C4-2B (cell line): ENCODE data around the gene TFEB.
A peak's percentile ranks its signal among the peaks of the same experiment; 100 is the strongest.

Source experiments
- H3K27ac ChIP-seq: fragments of 450-650 bp; 2 replicates; pipeline ENCODE4 v1.5.1; 2017
- CTCF ChIP-seq: fragments of 450-650 bp; conservative IDR thresholded peaks from 2 replicates; pipeline ENCODE4 v1.5.1; 2017; ENCODE audit warnings: mild to moderate bottlenecking
- ZFX ChIP-seq: fragments of 450-650 bp; IDR thresholded peaks from 2 replicates; pipeline ENCODE4 v1.6.1; 2017

TFEB gene

GRCh38 chr6:41689171-41690008 lies 46.0 kb downstream of the TFEB start:
- no peak for TF ChIP-seq ZFX
- no peak for TF ChIP-seq CTCF
- no peak overlapping the region for H3K27ac ChIP-seq

GRCh38 chr6:41688256-41688965 lies 47.0 kb downstream of the TFEB start:
- TF ChIP-seq CTCF = no peak
- TF ChIP-seq ZFX = no peak
- no peak overlapping the region for H3K27ac ChIP-seq

GRCh38 chr6:41687501-41688175 lies 47.8 kb downstream of the TFEB start:
- H3K27ac ChIP-seq = no peak overlapping the region
- TF ChIP-seq ZFX (no peak), CTCF (no peak)

- TF ChIP-seq CTCF = no peak
- TF ChIP-seq ZFX = no peak
- no peak overlapping the region for H3K27ac ChIP-seq
Observed at GRCh38 chr6:41685641-41686380, 49.6 kb downstream of the TFEB start.

- TF ChIP-seq CTCF (no peak), ZFX (no peak)
- no peak overlapping the region for H3K27ac ChIP-seq
Observed at GRCh38 chr6:41684311-41685180, 50.9 kb downstream of the TFEB start.

- no peak overlapping the region for H3K27ac ChIP-seq
- TF ChIP-seq ZFX (no peak), CTCF (peak; percentile 94)
Observed at GRCh38 chr6:41683523-41684310, 51.7 kb downstream of the TFEB start.
